RWPE2 (cell line): ENCODE results near the gene UBE2O.

Source experiments
- ATAC-seq: fragments of 200-7000 bp; cut with Tn5 transposase; 3 replicates; pipeline ENCODE4 v1.9.1; 2021; ENCODE audit warnings: low read depth
- DNase-seq: peaks from one replicate; pipeline ENCODE4 v3.0.0-alpha.2; 2020; ENCODE audit warnings: low spot score
- H3K27ac ChIP-seq: fragments of 450-650 bp; 2 replicates; pipeline ENCODE4 v1.5.1; 2017; ENCODE audit warnings: mild to moderate bottlenecking; ENCODE audit not compliant: poor library complexity, severe bottlenecking
- H3K27me3 ChIP-seq: fragments of 250-450 bp; sonication (Bioruptor Pico); 2 replicates; pipeline ENCODE4 v1.5.1; 2021; ENCODE audit warnings: mild to moderate bottlenecking, moderate library complexity; ENCODE audit not compliant: insufficient read depth, poor library complexity, severe bottlenecking
- H3K36me3 ChIP-seq: fragments of 250-450 bp; sonication (Bioruptor Pico); 2 replicates; pipeline ENCODE4 v1.5.1; 2020; ENCODE audit warnings: low read depth, mild to moderate bottlenecking, moderate library complexity
- H3K4me1 ChIP-seq: fragments of 250-450 bp; sonication (Bioruptor Pico); 2 replicates; pipeline ENCODE4 v1.5.1; 2021; ENCODE audit warnings: mild to moderate bottlenecking, moderate library complexity; ENCODE audit not compliant: insufficient read depth, poor library complexity, severe bottlenecking
- H3K4me3 ChIP-seq: fragments of 250-450 bp; sonication (Bioruptor Pico); 2 replicates; pipeline ENCODE4 v1.5.1; 2021; ENCODE audit warnings: mild to moderate bottlenecking, moderate library complexity; ENCODE audit not compliant: severe bottlenecking
- H3K9me3 ChIP-seq: fragments of 250-450 bp; sonication (Bioruptor Pico); 2 replicates; pipeline ENCODE4 v1.5.1; 2021; ENCODE audit warnings: mild to moderate bottlenecking, moderate library complexity; ENCODE audit not compliant: severe bottlenecking
- CTCF ChIP-seq: fragments of 450-650 bp; IDR thresholded peaks from one replicate; pipeline ENCODE4 v1.5.1; 2017; ENCODE audit warnings: mild to moderate bottlenecking, moderate library complexity; ENCODE audit not compliant: poor library complexity, severe bottlenecking

The UBE2O gene

GRCh38 chr17:76414334-76415295 lies 38.3 kb downstream of the UBE2O start:
- Histone ChIP-seq H3K27me3 (no peaks in the 10 kb centered on the region), H3K9me3 (no peaks in the 10 kb centered on the region), H3K4me1 (no peaks in the 10 kb centered on the region), H3K4me3 (no peak overlapping the region), H3K36me3 (peaks cover 11% of the 10 kb centered on the region; the same call in 1 of the 2 replicates), H3K27ac (no peak overlapping the region)
- ATAC-seq (no peak), DNase-seq (no peak)
- no peak for TF ChIP-seq CTCF

- DNase-seq (no peak), ATAC-seq (no peak)
- H3K4me1 ChIP-seq, result no peaks in the 10 kb centered on the region
- H3K27me3 ChIP-seq, result no peaks in the 10 kb centered on the region
- H3K27ac ChIP-seq, result no peak overlapping the region
- no peak overlapping the region for H3K4me3 ChIP-seq
- peaks cover 11% of the 10 kb centered on the region; the same call in 1 of the 2 replicates for H3K36me3 ChIP-seq
- TF ChIP-seq CTCF, result no peak
- H3K9me3 ChIP-seq, result no peaks in the 10 kb centered on the region
Measured at GRCh38 chr17:76411247-76411646, 41.7 kb downstream of the UBE2O start.

- H3K4me1 ChIP-seq, result no peaks in the 10 kb centered on the region
- DNase-seq (no peak), ATAC-seq (no peak)
- peaks cover 6% of the 10 kb centered on the region; the same call in 1 of the 2 replicates for H3K36me3 ChIP-seq
- H3K9me3 ChIP-seq, result no peaks in the 10 kb centered on the region
- no peak overlapping the region for H3K4me3 ChIP-seq
- H3K27me3 ChIP-seq, result no peaks in the 10 kb centered on the region
- H3K27ac ChIP-seq, result no peak overlapping the region
- TF ChIP-seq CTCF, result no peak
Measured at GRCh38 chr17:76410328-76410965, 42.5 kb downstream of the UBE2O start.

- Histone ChIP-seq H3K27ac (no peak overlapping the region), H3K4me1 (no peaks in the 10 kb centered on the region), H3K27me3 (no peaks in the 10 kb centered on the region), H3K4me3 (no peak overlapping the region), H3K9me3 (no peaks in the 10 kb centered on the region), H3K36me3 (peaks cover 24% of the 10 kb centered on the region)
- peak; percentile 96 for TF ChIP-seq CTCF
- DNase-seq, result peak; percentile 56
- ATAC-seq, result peak; percentile 72; the same call in 2 of the 3 replicates
Measured at GRCh38 chr17:76408037-76408849, 44.7 kb downstream of the UBE2O start.
